Glutamatergic neuron (in vitro differentiated cells): ENCODE results near the gene BOLA3. TPM values are rescaled to one million over a fixed set of nuclear protein-coding genes. Genes with fewer than 3 reads are reported as not detected.
A peak's percentile ranks its signal among the peaks of the same experiment; 100 is the strongest.

ENCODE experiments used
- DNase-seq: peaks from one replicate; pipeline ENCODE4 v3.0.0; 2022
- H3K27ac Mint-ChIP-seq: one replicate; pipeline ENCODE4 v1.8.0; 2020; ENCODE audit warnings: mild to moderate bottlenecking, mixed read lengths, inconsistent platforms; ENCODE audit not compliant: unreplicated experiment
- H3K27me3 Mint-ChIP-seq: one replicate; pipeline ENCODE4 v1.8.0; 2020; ENCODE audit warnings: mild to moderate bottlenecking, moderate library complexity, mixed read lengths, inconsistent platforms; ENCODE audit not compliant: unreplicated experiment
- H3K36me3 Mint-ChIP-seq: one replicate; pipeline ENCODE4 v1.8.0; 2020; ENCODE audit warnings: mild to moderate bottlenecking, mixed read lengths, inconsistent platforms; ENCODE audit not compliant: unreplicated experiment
- H3K4me1 Mint-ChIP-seq: one replicate; pipeline ENCODE4 v1.8.0; 2020; ENCODE audit warnings: mild to moderate bottlenecking, low read depth, mixed read lengths, inconsistent platforms; ENCODE audit not compliant: unreplicated experiment
- H3K4me3 Mint-ChIP-seq: one replicate; pipeline ENCODE4 v1.8.0; 2020; ENCODE audit warnings: mild to moderate bottlenecking, mixed read lengths, inconsistent platforms; ENCODE audit not compliant: unreplicated experiment
- H3K9me3 Mint-ChIP-seq: one replicate; pipeline ENCODE4 v1.8.0; 2020; ENCODE audit warnings: mild to moderate bottlenecking, moderate library complexity, mixed read lengths, inconsistent platforms; ENCODE audit not compliant: unreplicated experiment
- CTCF ChIP-seq: fragments of 200-600 bp; sonication (generic); IDR thresholded peaks from one replicate; pipeline ENCODE4 v1.5.0; 2021; ENCODE audit not compliant: partially characterized antibody, unreplicated experiment
- total RNA-seq: library from RNA; stranded (reverse); fragmentation: NEBNext Ultra II Directional; extraction: Animal tissue kit (Norgen Biotek cat#: 25700); gene quantifications from one replicate; pipeline ENCODE4 v1.2.1, GENCODE V29; 2021; ENCODE audit not compliant: unreplicated experiment

BOLA3 gene
- total RNA-seq, 1 donor from 2014 or later, result 17.7 TPM

DNA sequence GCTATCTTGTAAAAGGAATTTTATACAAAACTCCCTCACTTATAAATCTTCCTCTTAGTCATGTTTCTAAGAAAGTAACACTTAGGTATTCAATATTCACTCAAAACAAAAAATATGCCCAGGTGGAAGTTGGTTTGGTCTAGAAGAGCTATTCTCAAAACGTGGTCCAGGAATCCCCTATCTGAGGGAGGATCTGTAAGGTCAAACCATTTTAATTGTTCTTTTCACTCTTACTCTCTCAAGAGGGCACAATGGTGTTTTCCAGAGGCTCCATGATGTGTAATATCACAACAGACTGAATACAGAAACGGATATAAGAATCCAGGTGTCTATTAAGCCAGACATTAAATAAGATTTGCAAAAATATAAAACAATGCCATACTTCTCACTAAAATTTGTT is 21.0 kb upstream of the BOLA3 start:
- H3K4me3 Mint-ChIP-seq, result no peak overlapping the region
- TF ChIP-seq CTCF, result no peak
- H3K36me3 Mint-ChIP-seq, result no peaks in the 10 kb centered on the region
- H3K9me3 Mint-ChIP-seq, result peaks cover 2% of the 10 kb centered on the region
- H3K27ac Mint-ChIP-seq, result no peak overlapping the region
- no peaks in the 10 kb centered on the region for H3K4me1 Mint-ChIP-seq
- no peaks in the 10 kb centered on the region for H3K27me3 Mint-ChIP-seq
- DNase-seq, result no peak

GRCh38 chr2:74164761-74165160 is 17.0 kb upstream of the BOLA3 start:
- TF ChIP-seq CTCF, result no peak
- no peaks in the 10 kb centered on the region for H3K36me3 Mint-ChIP-seq
- H3K4me1 Mint-ChIP-seq, result no peaks in the 10 kb centered on the region
- no peak overlapping the region for H3K27ac Mint-ChIP-seq
- no peak overlapping the region for H3K4me3 Mint-ChIP-seq
- H3K9me3 Mint-ChIP-seq, result peaks cover 2% of the 10 kb centered on the region
- DNase-seq, result no peak
- peaks cover 1% of the 10 kb centered on the region for H3K27me3 Mint-ChIP-seq

- Mint-ChIP-seq H3K4me3 (no peak overlapping the region), H3K27ac (no peak overlapping the region), H3K27me3 (peaks cover 1% of the 10 kb centered on the region), H3K36me3 (no peaks in the 10 kb centered on the region), H3K9me3 (peaks cover 2% of the 10 kb centered on the region), H3K4me1 (no peaks in the 10 kb centered on the region)
- TF ChIP-seq CTCF, result no peak
- DNase-seq, result no peak
Observed at GRCh38 chr2:74162951-74163350, 15.2 kb upstream of the BOLA3 start.

DNA sequence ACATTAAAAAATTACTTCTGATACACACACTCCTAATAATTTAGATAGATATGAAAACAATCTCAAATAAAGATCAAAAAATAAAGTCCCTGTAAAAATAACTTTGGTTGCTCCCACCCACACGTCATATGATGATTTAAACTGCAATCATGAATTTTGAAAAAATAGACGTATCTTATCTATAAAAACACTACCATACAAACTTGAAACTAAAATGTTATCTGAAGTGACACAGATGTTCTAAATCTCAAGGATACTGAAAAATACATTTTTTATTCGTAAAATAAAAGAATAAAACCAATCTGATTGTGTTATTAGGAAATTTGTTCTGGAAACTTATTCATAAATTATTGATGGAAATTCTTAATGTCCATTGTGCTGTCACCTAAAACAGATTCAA is 8.1 kb upstream of the BOLA3 start:
- no peak for DNase-seq
- Mint-ChIP-seq H3K4me3 (no peak overlapping the region), H3K9me3 (peaks cover 3% of the 10 kb centered on the region), H3K27me3 (no peaks in the 10 kb centered on the region), H3K4me1 (no peaks in the 10 kb centered on the region), H3K27ac (peak overlapping the region; percentile 18), H3K36me3 (no peaks in the 10 kb centered on the region)
- TF ChIP-seq CTCF, result no peak

DNA sequence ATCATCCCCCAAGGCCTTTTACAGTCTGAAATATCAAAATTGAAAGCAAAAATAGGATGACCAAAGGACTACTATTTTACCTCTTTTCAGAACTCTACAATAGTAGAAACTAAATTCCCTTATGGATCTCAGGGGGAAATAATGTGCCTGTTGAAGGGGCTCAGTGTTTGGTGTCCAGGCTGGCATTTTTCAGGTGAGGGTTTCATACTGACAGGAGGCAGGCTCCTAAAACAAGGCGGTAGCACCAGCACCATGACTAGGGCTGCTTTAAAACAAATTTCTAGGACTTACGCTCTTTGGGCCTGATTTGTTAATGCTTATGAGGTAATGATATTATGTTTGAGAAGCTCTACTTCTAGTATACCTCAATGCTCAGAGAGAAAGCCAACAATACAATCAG is 5.2 kb upstream of the BOLA3 start:
- H3K4me3 Mint-ChIP-seq, result no peak overlapping the region
- TF ChIP-seq CTCF, result no peak
- no peaks in the 10 kb centered on the region for H3K4me1 Mint-ChIP-seq
- peaks cover 3% of the 10 kb centered on the region for H3K27me3 Mint-ChIP-seq
- DNase-seq, result no peak
- no peak overlapping the region for H3K27ac Mint-ChIP-seq
- H3K36me3 Mint-ChIP-seq, result no peaks in the 10 kb centered on the region
- H3K9me3 Mint-ChIP-seq, result peaks cover 3% of the 10 kb centered on the region
